ENCODE data around the gene PCNT.

Gene PCNT

GRCh38 chr21:46285761-46286647 lies 38.0 kb upstream of the PCNT start, which contains the start of gene YBEY (continued):
- TF ChIP-seq ZNF398 (tag by site-specific recombination; IDR thresholded peaks at IDR 0.05): peak; percentile 82; the same call in 1 of the 2 replicates
- TF ChIP-seq, protein P1, sequence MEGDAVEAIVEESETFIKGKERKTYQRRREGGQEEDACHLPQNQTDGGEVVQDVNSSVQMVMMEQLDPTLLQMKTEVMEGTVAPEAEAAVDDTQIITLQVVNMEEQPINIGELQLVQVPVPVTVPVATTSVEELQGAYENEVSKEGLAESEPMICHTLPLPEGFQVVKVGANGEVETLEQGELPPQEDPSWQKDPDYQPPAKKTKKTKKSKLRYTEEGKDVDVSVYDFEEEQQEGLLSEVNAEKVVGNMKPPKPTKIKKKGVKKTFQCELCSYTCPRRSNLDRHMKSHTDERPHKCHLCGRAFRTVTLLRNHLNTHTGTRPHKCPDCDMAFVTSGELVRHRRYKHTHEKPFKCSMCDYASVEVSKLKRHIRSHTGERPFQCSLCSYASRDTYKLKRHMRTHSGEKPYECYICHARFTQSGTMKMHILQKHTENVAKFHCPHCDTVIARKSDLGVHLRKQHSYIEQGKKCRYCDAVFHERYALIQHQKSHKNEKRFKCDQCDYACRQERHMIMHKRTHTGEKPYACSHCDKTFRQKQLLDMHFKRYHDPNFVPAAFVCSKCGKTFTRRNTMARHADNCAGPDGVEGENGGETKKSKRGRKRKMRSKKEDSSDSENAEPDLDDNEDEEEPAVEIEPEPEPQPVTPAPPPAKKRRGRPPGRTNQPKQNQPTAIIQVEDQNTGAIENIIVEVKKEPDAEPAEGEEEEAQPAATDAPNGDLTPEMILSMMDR (tag by site-specific recombination; IDR thresholded peaks at IDR 0.05): peak; percentile 75; the same call in 1 of the 2 replicates
- TF ChIP-seq, protein P2, sequence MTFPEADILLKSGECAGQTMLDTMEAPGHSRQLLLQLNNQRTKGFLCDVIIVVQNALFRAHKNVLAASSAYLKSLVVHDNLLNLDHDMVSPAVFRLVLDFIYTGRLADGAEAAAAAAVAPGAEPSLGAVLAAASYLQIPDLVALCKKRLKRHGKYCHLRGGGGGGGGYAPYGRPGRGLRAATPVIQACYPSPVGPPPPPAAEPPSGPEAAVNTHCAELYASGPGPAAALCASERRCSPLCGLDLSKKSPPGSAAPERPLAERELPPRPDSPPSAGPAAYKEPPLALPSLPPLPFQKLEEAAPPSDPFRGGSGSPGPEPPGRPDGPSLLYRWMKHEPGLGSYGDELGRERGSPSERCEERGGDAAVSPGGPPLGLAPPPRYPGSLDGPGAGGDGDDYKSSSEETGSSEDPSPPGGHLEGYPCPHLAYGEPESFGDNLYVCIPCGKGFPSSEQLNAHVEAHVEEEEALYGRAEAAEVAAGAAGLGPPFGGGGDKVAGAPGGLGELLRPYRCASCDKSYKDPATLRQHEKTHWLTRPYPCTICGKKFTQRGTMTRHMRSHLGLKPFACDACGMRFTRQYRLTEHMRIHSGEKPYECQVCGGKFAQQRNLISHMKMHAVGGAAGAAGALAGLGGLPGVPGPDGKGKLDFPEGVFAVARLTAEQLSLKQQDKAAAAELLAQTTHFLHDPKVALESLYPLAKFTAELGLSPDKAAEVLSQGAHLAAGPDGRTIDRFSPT (tag by site-specific recombination; IDR thresholded peaks at IDR 0.05): no peak
- TF ChIP-seq ZNF837 (tag by site-specific recombination; IDR thresholded peaks at IDR 0.05): peak; percentile 61; the same call in 1 of the 2 replicates
- TF ChIP-seq ZNF571 (tag by site-specific recombination; IDR thresholded peaks at IDR 0.05): no peak
- TF ChIP-seq ZNF148 (tag by site-specific recombination; IDR thresholded peaks at IDR 0.05; ENCODE audit: borderline replicate concordance): no peak
- TF ChIP-seq, protein P3, sequence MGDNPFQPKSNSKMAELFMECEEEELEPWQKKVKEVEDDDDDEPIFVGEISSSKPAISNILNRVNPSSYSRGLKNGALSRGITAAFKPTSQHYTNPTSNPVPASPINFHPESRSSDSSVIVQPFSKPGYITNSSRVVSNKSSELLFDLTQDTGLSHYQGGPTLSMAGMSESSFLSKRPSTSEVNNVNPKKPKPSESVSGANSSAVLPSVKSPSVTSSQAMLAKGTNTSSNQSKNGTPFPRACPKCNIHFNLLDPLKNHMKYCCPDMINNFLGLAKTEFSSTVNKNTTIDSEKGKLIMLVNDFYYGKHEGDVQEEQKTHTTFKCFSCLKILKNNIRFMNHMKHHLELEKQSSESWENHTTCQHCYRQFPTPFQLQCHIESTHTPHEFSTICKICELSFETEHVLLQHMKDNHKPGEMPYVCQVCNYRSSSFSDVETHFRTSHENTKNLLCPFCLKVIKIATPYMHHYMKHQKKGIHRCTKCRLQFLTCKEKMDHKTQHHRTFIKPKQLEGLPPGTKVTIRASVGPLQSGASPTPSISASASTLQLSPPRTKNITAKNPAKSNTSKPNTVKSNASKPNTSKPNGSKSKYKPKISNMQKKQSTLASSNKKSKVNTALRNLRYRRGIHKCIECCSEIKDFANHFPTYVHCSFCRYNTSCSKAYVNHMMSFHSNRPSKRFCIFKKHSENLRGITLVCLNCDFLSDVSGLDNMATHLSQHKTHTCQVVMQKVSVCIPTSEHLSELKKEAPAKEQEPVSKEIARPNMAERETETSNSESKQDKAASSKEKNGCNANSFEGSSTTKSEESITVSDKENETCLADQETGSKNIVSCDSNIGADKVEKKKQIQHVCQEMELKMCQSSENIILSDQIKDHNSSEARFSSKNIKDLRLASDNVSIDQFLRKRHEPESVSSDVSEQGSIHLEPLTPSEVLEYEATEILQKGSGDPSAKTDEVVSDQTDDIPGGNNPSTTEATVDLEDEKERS (tag by site-specific recombination; IDR thresholded peaks at IDR 0.05): no peak
- TF ChIP-seq ZNF184 (tag by site-specific recombination; IDR thresholded peaks at IDR 0.05): peak; percentile 73; the same call in 1 of the 2 replicates
- TF ChIP-seq ZNF114 (tag by site-specific recombination; IDR thresholded peaks at IDR 0.05): no peak
- TF ChIP-seq ZNF433 (tag by site-specific recombination; IDR thresholded peaks at IDR 0.05; ENCODE audit: low read depth): no peak
- TF ChIP-seq SP3 (tag by site-specific recombination; IDR thresholded peaks at IDR 0.05): peak; percentile 91
- TF ChIP-seq ZBTB26 (tag by site-specific recombination; optimal IDR thresholded peaks at IDR 0.05): peak; percentile 96
- TF ChIP-seq ZBTB20 (tag by site-specific recombination; IDR thresholded peaks at IDR 0.05): peak; percentile 66; the same call in 1 of the 2 replicates
- TF ChIP-seq RBAK (tag by site-specific recombination; IDR thresholded peaks at IDR 0.05): no peak
- TF ChIP-seq ZNF555 (tag by site-specific recombination; conservative IDR thresholded peaks at IDR 0.05): no peak
- peak; percentile 38; the same call in 1 of the 2 replicates for TF ChIP-seq ZFHX2 (tag by site-specific recombination; conservative IDR thresholded peaks at IDR 0.05)
- TF ChIP-seq, protein P4, sequence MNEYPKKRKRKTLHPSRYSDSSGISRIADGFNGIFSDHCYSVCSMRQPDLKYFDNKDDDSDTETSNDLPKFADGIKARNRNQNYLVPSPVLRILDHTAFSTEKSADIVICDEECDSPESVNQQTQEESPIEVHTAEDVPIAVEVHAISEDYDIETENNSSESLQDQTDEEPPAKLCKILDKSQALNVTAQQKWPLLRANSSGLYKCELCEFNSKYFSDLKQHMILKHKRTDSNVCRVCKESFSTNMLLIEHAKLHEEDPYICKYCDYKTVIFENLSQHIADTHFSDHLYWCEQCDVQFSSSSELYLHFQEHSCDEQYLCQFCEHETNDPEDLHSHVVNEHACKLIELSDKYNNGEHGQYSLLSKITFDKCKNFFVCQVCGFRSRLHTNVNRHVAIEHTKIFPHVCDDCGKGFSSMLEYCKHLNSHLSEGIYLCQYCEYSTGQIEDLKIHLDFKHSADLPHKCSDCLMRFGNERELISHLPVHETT (tag by site-specific recombination; IDR thresholded peaks at IDR 0.05): peak; percentile 95
- no peak for TF ChIP-seq ZNF529 (tag by site-specific recombination; IDR thresholded peaks at IDR 0.05; ENCODE audit: insufficient replicate concordance)
- TF ChIP-seq ZNF777 (tag by site-specific recombination; IDR thresholded peaks at IDR 0.05; ENCODE audit: borderline replicate concordance): no peak
- peak; percentile 88; the same call in 1 of the 2 replicates for TF ChIP-seq REPIN1 (tag by site-specific recombination; IDR thresholded peaks at IDR 0.05; ENCODE audit: low read depth)
- TF ChIP-seq ZNF785 (tag by site-specific recombination; IDR thresholded peaks at IDR 0.05): no peak
- TF ChIP-seq, protein P5, sequence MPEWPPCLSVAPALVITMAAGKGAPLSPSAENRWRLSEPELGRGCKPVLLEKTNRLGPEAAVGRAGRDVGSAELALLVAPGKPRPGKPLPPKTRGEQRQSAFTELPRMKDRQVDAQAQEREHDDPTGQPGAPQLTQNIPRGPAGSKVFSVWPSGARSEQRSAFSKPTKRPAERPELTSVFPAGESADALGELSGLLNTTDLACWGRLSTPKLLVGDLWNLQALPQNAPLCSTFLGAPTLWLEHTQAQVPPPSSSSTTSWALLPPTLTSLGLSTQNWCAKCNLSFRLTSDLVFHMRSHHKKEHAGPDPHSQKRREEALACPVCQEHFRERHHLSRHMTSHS (tag by site-specific recombination; IDR thresholded peaks at IDR 0.05): peak; percentile 5; the same call in 1 of the 2 replicates

Data from HEK293 (cell line).